Neural cell (in vitro differentiated cells): ENCODE measurements around the gene CRKL. TPM values are rescaled to one million over a fixed set of nuclear protein-coding genes. Genes with fewer than 3 reads are reported as not detected.

Experiments
- H2AFZ ChIP-seq: fragments of 200-600, 300-800 bp; sonication (generic), shearing (Covaris generic); 2 replicates; pipeline ENCODE4 v1.6.0; 2014; ENCODE audit warnings: low read depth, mild to moderate bottlenecking, antibody characterized with exemption, low read length, moderate library complexity
- H3F3A ChIP-seq: fragments of 200-600 bp; shearing (Covaris generic); 2 replicates; pipeline ENCODE4 v1.6.1; 2016; ENCODE audit warnings: mild to moderate bottlenecking, moderate library complexity, mixed read lengths, antibody characterized with exemption, low read length; ENCODE audit not compliant: insufficient read depth, poor library complexity, severe bottlenecking
- H3K27ac ChIP-seq: fragments of 200-600, 300-800 bp; sonication (generic), shearing (Covaris generic); 2 replicates; pipeline ENCODE4 v1.5.1; 2014; ENCODE audit warnings: mild to moderate bottlenecking, low read length, moderate library complexity
- H3K27me3 ChIP-seq: fragments of 300-800, 200-600 bp; sonication (generic), shearing (Covaris generic); 2 replicates; pipeline ENCODE4 v1.6.0; 2014; ENCODE audit warnings: mild to moderate bottlenecking, low read depth, low read length, moderate library complexity; ENCODE audit not compliant: insufficient read depth
- H3K36me3 ChIP-seq: fragments of 300-800, 200-600 bp; sonication (generic), shearing (Covaris generic); 2 replicates; pipeline ENCODE4 v1.5.1; 2014; ENCODE audit warnings: mild to moderate bottlenecking, antibody characterized with exemption, low read length, moderate library complexity; ENCODE audit not compliant: insufficient read depth
- H3K4me2 ChIP-seq: fragments of 300-800, 200-600 bp; sonication (generic), shearing (Covaris generic); 2 replicates; pipeline ENCODE4 v1.6.0; 2014; ENCODE audit warnings: mild to moderate bottlenecking, low read length
- H3K4me3 ChIP-seq: fragments of 300-800, 200-600 bp; sonication (generic), shearing (Covaris generic); 2 replicates; pipeline ENCODE4 v1.5.1; 2014; ENCODE audit warnings: mild to moderate bottlenecking, low read length, moderate library complexity
- H3K79me2 ChIP-seq: fragments of 200-600 bp; shearing (Covaris generic); replicated peaks from 2 replicates; pipeline ENCODE4 v1.6.0; 2014; ENCODE audit warnings: mild to moderate bottlenecking, low read length, moderate library complexity; ENCODE audit not compliant: insufficient read depth
- H3K9ac ChIP-seq: fragments of 300-800, 200-600 bp; sonication (generic), shearing (Covaris generic); 2 replicates; pipeline ENCODE4 v1.6.1; 2016; ENCODE audit warnings: mild to moderate bottlenecking, low read length, mixed read lengths
- H3K9me2 ChIP-seq: fragments of 200-600 bp; shearing (Covaris generic); 2 replicates; pipeline ENCODE4 v1.6.1; 2016; ENCODE audit warnings: mild to moderate bottlenecking, low read length, mixed read lengths; ENCODE audit not compliant: insufficient read depth
- H3K9me3 ChIP-seq: fragments of 200-600, 300-800 bp; sonication (generic), shearing (Covaris generic); 2 replicates; pipeline ENCODE4 v1.6.1; 2016; ENCODE audit warnings: mild to moderate bottlenecking, mixed run types, low read length, moderate library complexity, mixed read lengths
- H4K20me1 ChIP-seq: fragments of 200-600 bp; shearing (Covaris generic); 2 replicates; pipeline ENCODE4 v1.6.1; 2016; ENCODE audit warnings: mild to moderate bottlenecking, mixed run types; ENCODE audit not compliant: insufficient read depth
- EP300 ChIP-seq: fragments of 450-650 bp; conservative IDR thresholded peaks from 2 replicates; pipeline ENCODE4 v1.6.1; 2014; ENCODE audit warnings: antibody characterized with exemption, mild to moderate bottlenecking, moderate library complexity; ENCODE audit not compliant: poor library complexity, severe bottlenecking
- EZH2 ChIP-seq: fragments of 200-600, 300-800 bp; shearing (Covaris generic), sonication (generic); IDR thresholded peaks from 2 replicates; pipeline ENCODE4 v1.6.1; 2014; ENCODE audit warnings: antibody characterized with exemption, low read length, borderline replicate concordance, mild to moderate bottlenecking; ENCODE audit not compliant: insufficient read depth, poor library complexity, severe bottlenecking
- MXI1 ChIP-seq: fragments of 450-650 bp; conservative IDR thresholded peaks from 2 replicates; pipeline ENCODE4 v1.6.1; 2014; ENCODE audit warnings: antibody characterized with exemption, mild to moderate bottlenecking; ENCODE audit not compliant: poor library complexity, severe bottlenecking
- POLR2AphosphoS5 ChIP-seq: IDR thresholded peaks from 2 replicates; pipeline ENCODE4 v1.6.1; 2012
- RAD21 ChIP-seq: fragments of 450-650 bp; conservative IDR thresholded peaks from 2 replicates; pipeline ENCODE4 v1.6.1; 2014; ENCODE audit warnings: antibody characterized with exemption, mild to moderate bottlenecking, moderate library complexity
- SMC3 ChIP-seq: fragments of 450-650 bp; conservative IDR thresholded peaks from 2 replicates; pipeline ENCODE4 v1.6.1; 2014; ENCODE audit warnings: antibody characterized with exemption, mild to moderate bottlenecking, moderate library complexity; ENCODE audit not compliant: poor library complexity
- TAF1 ChIP-seq: IDR thresholded peaks from 2 replicates; pipeline ENCODE4 v1.6.1; 2012; ENCODE audit warnings: low read depth
- polyA plus RNA-seq: library from polyadenylated mRNA; depleted of rRNA; stranded (reverse); fragments of >200 nt; gene quantifications from 2 replicates; pipeline ENCODE4 v1.2.3, GENCODE V29; 2014
- TF ChIP-seq, protein P1 (sequence below): IDR thresholded peaks from 2 replicates; pipeline ENCODE4 v1.6.1; 2012; ENCODE audit warnings: borderline replicate concordance
- TF ChIP-seq, protein P2 (sequence below): fragments of 450-650 bp; IDR thresholded peaks from 2 replicates; pipeline ENCODE4 v1.5.1; 2014; ENCODE audit warnings: antibody characterized with exemption, mild to moderate bottlenecking, moderate library complexity; ENCODE audit not compliant: poor library complexity, severe bottlenecking

Gene CRKL
- polyA plus RNA-seq, 1 donor from 2014 or later, result 46.8 TPM

DNA sequence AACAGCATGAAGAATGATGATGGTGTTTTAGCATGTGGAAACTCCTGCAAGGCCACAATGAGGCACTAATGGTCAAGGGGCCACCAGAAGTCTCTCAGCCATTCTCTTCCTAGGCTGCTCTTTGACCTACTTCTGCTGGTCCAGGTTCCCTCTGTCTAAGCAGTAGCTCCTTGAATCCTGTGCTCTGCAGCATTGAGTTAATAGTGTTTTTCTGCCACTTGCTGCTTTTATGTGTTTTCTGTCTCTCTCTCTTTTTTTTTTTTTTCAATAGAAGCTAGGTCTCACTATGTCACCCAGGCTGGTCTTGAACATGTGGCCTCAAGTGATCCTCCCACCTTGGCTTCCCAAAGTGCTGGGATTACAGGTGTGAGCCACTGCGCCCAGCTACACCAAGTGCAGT is 29.8 kb downstream of the CRKL start:
- no peak overlapping the region for H3K4me2 ChIP-seq

DNA sequence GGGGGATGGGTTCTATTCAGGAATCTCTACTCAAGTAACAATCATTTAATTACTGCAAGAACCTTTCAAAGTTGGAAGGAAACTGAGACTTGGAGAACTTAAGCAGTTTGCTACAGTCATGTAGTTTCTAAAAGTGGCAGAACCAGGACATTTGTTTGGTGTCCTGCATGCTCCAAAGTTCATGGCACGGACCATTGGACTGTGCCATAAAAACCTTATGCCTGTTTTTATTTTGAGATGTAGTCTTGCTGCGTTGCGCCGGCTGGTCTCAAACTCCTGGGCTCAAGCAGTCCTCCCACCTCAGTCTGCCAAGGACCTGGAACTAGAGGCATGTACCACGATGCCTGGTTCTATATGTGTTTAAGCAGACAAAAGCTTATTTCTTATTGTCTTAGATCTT is 31.2 kb downstream of the CRKL start:
- Histone ChIP-seq H3K9me3 (no peaks in the 10 kb centered on the region), H4K20me1 (no peaks in the 10 kb centered on the region), H2AFZ (no peak overlapping the region), H3K9ac (no peak overlapping the region), H3K36me3 (peaks cover 18% of the 10 kb centered on the region), H3K27ac (no peak overlapping the region), H3K4me3 (no peak overlapping the region), H3K9me2 (no peaks in the 10 kb centered on the region), H3K4me2 (no peak overlapping the region), H3F3A (no peaks in the 10 kb centered on the region), H3K27me3 (no peaks in the 10 kb centered on the region), H3K79me2 (peaks cover 50% of the 10 kb centered on the region)
- TF ChIP-seq EZH2, result no peak
- TF ChIP-seq, protein P1, sequence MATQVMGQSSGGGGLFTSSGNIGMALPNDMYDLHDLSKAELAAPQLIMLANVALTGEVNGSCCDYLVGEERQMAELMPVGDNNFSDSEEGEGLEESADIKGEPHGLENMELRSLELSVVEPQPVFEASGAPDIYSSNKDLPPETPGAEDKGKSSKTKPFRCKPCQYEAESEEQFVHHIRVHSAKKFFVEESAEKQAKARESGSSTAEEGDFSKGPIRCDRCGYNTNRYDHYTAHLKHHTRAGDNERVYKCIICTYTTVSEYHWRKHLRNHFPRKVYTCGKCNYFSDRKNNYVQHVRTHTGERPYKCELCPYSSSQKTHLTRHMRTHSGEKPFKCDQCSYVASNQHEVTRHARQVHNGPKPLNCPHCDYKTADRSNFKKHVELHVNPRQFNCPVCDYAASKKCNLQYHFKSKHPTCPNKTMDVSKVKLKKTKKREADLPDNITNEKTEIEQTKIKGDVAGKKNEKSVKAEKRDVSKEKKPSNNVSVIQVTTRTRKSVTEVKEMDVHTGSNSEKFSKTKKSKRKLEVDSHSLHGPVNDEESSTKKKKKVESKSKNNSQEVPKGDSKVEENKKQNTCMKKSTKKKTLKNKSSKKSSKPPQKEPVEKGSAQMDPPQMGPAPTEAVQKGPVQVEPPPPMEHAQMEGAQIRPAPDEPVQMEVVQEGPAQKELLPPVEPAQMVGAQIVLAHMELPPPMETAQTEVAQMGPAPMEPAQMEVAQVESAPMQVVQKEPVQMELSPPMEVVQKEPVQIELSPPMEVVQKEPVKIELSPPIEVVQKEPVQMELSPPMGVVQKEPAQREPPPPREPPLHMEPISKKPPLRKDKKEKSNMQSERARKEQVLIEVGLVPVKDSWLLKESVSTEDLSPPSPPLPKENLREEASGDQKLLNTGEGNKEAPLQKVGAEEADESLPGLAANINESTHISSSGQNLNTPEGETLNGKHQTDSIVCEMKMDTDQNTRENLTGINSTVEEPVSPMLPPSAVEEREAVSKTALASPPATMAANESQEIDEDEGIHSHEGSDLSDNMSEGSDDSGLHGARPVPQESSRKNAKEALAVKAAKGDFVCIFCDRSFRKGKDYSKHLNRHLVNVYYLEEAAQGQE, result no peak
- TF ChIP-seq, protein P2, sequence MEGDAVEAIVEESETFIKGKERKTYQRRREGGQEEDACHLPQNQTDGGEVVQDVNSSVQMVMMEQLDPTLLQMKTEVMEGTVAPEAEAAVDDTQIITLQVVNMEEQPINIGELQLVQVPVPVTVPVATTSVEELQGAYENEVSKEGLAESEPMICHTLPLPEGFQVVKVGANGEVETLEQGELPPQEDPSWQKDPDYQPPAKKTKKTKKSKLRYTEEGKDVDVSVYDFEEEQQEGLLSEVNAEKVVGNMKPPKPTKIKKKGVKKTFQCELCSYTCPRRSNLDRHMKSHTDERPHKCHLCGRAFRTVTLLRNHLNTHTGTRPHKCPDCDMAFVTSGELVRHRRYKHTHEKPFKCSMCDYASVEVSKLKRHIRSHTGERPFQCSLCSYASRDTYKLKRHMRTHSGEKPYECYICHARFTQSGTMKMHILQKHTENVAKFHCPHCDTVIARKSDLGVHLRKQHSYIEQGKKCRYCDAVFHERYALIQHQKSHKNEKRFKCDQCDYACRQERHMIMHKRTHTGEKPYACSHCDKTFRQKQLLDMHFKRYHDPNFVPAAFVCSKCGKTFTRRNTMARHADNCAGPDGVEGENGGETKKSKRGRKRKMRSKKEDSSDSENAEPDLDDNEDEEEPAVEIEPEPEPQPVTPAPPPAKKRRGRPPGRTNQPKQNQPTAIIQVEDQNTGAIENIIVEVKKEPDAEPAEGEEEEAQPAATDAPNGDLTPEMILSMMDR, result no peak
- TF ChIP-seq RAD21, result no peak
- no peak for TF ChIP-seq SMC3
- no peak for TF ChIP-seq EP300
- TF ChIP-seq POLR2AphosphoS5, result no peak

More for the DNA sequence above, 29.8 kb downstream of the CRKL start:
- Histone ChIP-seq H2AFZ (no peak overlapping the region), H3K27me3 (no peaks in the 10 kb centered on the region), H3K27ac (no peak overlapping the region), H3K4me3 (no peak overlapping the region), H3K79me2 (peaks cover 64% of the 10 kb centered on the region), H3K9me2 (no peaks in the 10 kb centered on the region), H3K9me3 (no peaks in the 10 kb centered on the region), H3K36me3 (peaks cover 14% of the 10 kb centered on the region), H4K20me1 (no peaks in the 10 kb centered on the region), H3K9ac (no peak overlapping the region), H3F3A (no peaks in the 10 kb centered on the region)
- TF ChIP-seq, protein P1, result no peak
- TF ChIP-seq SMC3 (no peak), TAF1 (no peak), POLR2AphosphoS5 (no peak), EP300 (no peak), MXI1 (no peak)
- TF ChIP-seq, protein P2, result no peak
